Adrenal gland (tissue), 12 donors: ENCODE data around the gene CCDC148. TPM values are rescaled to one million over a fixed set of nuclear protein-coding genes. Genes with fewer than 3 reads are reported as not detected.

Experiments
- DNase-seq, 7 donors: peaks; one replicate each; pipeline ENCODE4 v3.0.0-alpha.2; 2019 to 2020
- H3K27ac ChIP-seq, 5 donors: fragments of 200-600 bp; sonication (generic) in 4 of 5; 1 replicate in 3 of 5; 2 replicates in 2 of 5; pipeline versions ENCODE4 v1.5.1 to v1.8.0; 2016 to 2020; ENCODE audit warnings: mild to moderate bottlenecking in 1 of 5
- H3K27me3 ChIP-seq: fragments of 200-600 bp; 2 replicates; pipeline ENCODE4 v1.8.0; 2021
- H3K36me3 ChIP-seq, 2 donors: fragments of 200-600 bp; replicated peaks in 1 of 2; 1 replicate in 1 of 2; 2 replicates in 1 of 2; pipeline versions ENCODE4 v1.5.1 to v1.8.0; 2018 to 2022
- H3K4me1 ChIP-seq, 2 donors: fragments of 200-600 bp; replicated peaks in 1 of 2; 1 replicate in 1 of 2; 2 replicates in 1 of 2; pipeline versions ENCODE4 v1.5.1 to v1.8.0; 2018 to 2021
- H3K4me3 ChIP-seq, 4 donors: fragments of 200-600 bp; sonication (generic) in 3 of 4; one replicate each; pipeline ENCODE4 v1.5.1; 2016 to 2018
- H3K9me3 ChIP-seq, 3 donors: fragments of 200-600 bp; sonication (generic) in 1 of 3; replicated peaks in 1 of 3; 1 replicate in 2 of 3; 2 replicates in 1 of 3; pipeline versions ENCODE4 v1.5.1 to v1.8.0; 2016 to 2021
- CTCF ChIP-seq, 6 experiments: fragments of 450-650 bp in 4 of 6; fragments of 200-600 bp in 2 of 6; sonication (generic) in 1 of 6; IDR thresholded peaks; 1 replicate in 5 of 6; 2 replicates in 1 of 6; pipeline versions ENCODE4 v1.5.1 to v1.8.0; 2016 to 2021; ENCODE audit warnings: antibody characterized with exemption in 6 of 6, mild to moderate bottlenecking in 2 of 6, moderate library complexity in 1 of 6
- POLR2A ChIP-seq, 2 donors: fragments of 450-650 bp; IDR thresholded peaks; one replicate each; pipeline ENCODE4 v1.6.1; 2017; ENCODE audit warnings: antibody characterized with exemption in 2 of 2, mild to moderate bottlenecking in 2 of 2, moderate library complexity in 1 of 2
- WGBS, 4 donors: extraction: QIAGEN DNeasy Blood & Tissue Kit in 2 of 4; methylation state at CpG; one replicate each; pipeline versions ENCODE4 v1.1.5 to v1.1.7; 2013 to 2017; 5-methylcytosine and 5-hydroxymethylcytosine counted together
- intact Hi-C, 2 donors: fragments of 100-400 bp; cut with DNase I; formaldehyde crosslinking; loops; one replicate each; pipeline versions ENCODE4 v1.14.1 to v1.15.0; 2022 to 2023
- polyA plus RNA-seq, 3 donors: library from polyadenylated mRNA; stranded (reverse); fragments of 200-250 nt in 2 of 3; fragments of 350-450 nt in 1 of 3; fragmentation: Illumina TruSeq in 1 of 3; extraction: RNeasy Lipid Tissue Mini Kit (QIAGEN cat#74804) in 1 of 3; gene quantifications; one replicate each; pipeline ENCODE4 v1.2.3, GENCODE V29; 2013 to 2014
- total RNA-seq, 9 donors: library from RNA; depleted of rRNA in 4 of 9; stranded (reverse); fragments of >200 nt in 4 of 9; fragments of 120-200 nt in 1 of 9; fragmentation: NEBNext Ultra II Directional in 1 of 9; extraction: Animal tissue kit (Norgen Biotek cat#: 25700) in 1 of 9; gene quantifications; one replicate each; pipeline versions ENCODE4 v1.1.0 to v1.2.4, GENCODE V29; 2013 to 2023
- donor health status: healthy with polysubstance abuse.
- donor health status: Bipolar disorder and iron deficiency.
- donor health status: DM: yes; HTN: yes; CAD: no.
- donor health status: DM: no; HTN: no; CAD: no.
- donor health status: DM: no; HTN: no; CAD: no.
- donor health status: DM: yes; HTN: yes; CAD: no.

Gene CCDC148
- total and polyA plus RNA-seq, 12 donors = 0.24 to 1.6 (median 0.56) TPM; not detected in 2

GRCh38 chr2:158131483-158131912 lies 325.1 kb downstream of the CCDC148 start:
- intact Hi-C loops = no loop called here
- no peak overlapping the region for H3K4me3 ChIP-seq

GRCh38 chr2:158130832-158131473 lies 325.6 kb downstream of the CCDC148 start:
- Histone ChIP-seq H3K27ac (peak overlapping the region in 1 of 5 donors; percentile 35), H3K9me3 (no peaks in the 10 kb centered on the region), H3K4me1 (no peaks in the 10 kb centered on the region), H3K4me3 (no peak overlapping the region), H3K36me3 (no peaks in the 10 kb centered on the region), H3K27me3 (no peaks in the 10 kb centered on the region)
- 78 to 83% (median 79%) methylated on average over 2 of the region's 2 CpGs for WGBS, 4 donors
- intact Hi-C loops = no loop called here
- peak in 1 of 7 donors; percentile 2 for DNase-seq
- TF ChIP-seq CTCF (IDR thresholded peaks at IDR 0.05) (no peak), POLR2A (IDR thresholded peaks at IDR 0.05) (no peak)

More at GRCh38 chr2:158131483-158131912, 325.1 kb downstream of the CCDC148 start:
- 88 to 95% (median 92%) methylated on average over 1 of the region's 1 CpG for WGBS, 4 donors
- Histone ChIP-seq H3K9me3 (no peaks in the 10 kb centered on the region), H3K36me3 (no peaks in the 10 kb centered on the region), H3K27me3 (no peaks in the 10 kb centered on the region), H3K27ac (peak overlapping the region in 1 of 5 donors; percentile 35), H3K4me1 (no peaks in the 10 kb centered on the region)
- TF ChIP-seq POLR2A (IDR thresholded peaks at IDR 0.05) = no peak
- TF ChIP-seq CTCF (IDR thresholded peaks at IDR 0.05) = no peak
- no peak for DNase-seq

- 76 to 80% (median 78%) methylated on average over 5 of the region's 5 CpGs for WGBS, 4 donors
Measured at GRCh38 chr2:158129037-158129436, 327.5 kb downstream of the CCDC148 start.

More at GRCh38 chr2:158129037-158129436, 327.5 kb downstream of the CCDC148 start:
- no peaks in the 10 kb centered on the region for H3K27me3 ChIP-seq
- no peak overlapping the region for H3K27ac ChIP-seq
- no peaks in the 10 kb centered on the region for H3K36me3 ChIP-seq
- TF ChIP-seq POLR2A (IDR thresholded peaks at IDR 0.05) (no peak), CTCF (IDR thresholded peaks at IDR 0.05) (no peak)
- intact Hi-C loops = no loop called here
- no peak for DNase-seq
- no peak overlapping the region for H3K4me3 ChIP-seq
- no peaks in the 10 kb centered on the region for H3K9me3 ChIP-seq
- no peaks in the 10 kb centered on the region for H3K4me1 ChIP-seq
